GM21528 (cell line): Measurements from ENCODE around the gene ARPC5.
"Not testable (repeated sequence)": the region's sequence is repeated elsewhere in the genome, so short reads cannot be mapped to it uniquely, and the experiment has no call there.

Experiments used
- ATAC-seq: cut with Tn5 transposase; IDR thresholded peaks from one replicate; pipeline ENCODE4 v1.9.1; 2021; ENCODE audit warnings: mild to moderate bottlenecking, moderate library complexity; ENCODE audit not compliant: unreplicated experiment, low FRiP score

ARPC5 gene

DNA sequence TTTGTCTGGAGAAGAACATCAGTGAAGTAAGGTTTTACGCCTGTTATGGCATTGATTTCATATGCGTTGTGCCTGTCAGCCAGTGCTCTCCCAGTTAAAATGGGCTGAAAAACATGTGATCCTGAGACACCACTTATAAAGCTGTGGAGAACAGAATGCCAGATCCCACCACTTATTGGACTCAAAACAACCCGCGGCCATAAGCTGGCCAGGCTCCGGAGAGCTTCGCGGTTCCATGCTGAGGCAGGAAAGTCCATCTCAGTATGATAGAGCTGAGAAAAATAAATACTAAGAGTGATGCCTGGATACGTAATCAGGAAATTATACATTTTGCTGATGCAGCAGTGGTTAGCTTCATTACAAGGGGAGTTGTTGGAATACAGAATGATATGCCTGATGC lies 12.5 kb upstream of the ARPC5 start:
- no peak for ATAC-seq

DNA sequence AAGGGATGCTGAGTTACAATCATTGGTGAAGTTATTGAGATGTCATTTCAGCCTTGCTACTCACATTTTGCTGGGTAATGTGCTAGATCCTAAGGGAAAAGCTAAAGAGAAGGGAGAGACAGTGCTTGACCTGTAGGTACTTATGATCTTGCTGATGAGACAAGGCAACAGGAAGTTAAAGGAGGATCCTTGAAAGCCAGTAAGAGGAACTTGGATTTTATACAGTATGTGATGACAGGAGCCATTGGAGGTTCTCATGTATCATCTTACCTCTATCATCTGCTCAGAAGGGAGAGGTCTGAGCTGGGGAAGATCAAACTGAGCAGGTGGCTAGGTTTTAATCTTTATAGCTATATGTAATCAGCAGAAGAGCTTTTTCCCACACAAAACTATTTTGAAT lies 11.2 kb upstream of the ARPC5 start:
- no peak for ATAC-seq

DNA sequence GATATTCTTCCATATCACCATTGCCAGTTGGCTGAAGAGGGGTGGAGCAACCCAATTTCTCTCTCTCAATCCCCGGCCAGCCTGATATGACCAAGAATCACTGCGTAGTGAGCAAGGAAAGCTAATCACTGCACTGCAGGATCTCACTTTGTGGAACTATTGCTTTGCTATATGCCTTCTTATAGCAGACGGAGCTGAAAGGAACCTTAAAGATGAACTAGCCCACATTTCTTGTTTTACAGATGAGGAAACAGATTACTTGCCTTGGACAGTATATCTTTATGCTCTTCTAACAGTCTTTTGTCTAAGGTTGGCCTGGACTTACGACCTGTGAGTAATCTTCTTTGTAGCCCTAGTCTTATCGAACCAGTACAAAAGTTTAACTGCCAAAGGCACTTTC lies 9.9 kb upstream of the ARPC5 start:
- no peak for ATAC-seq

GRCh38 chr1:183642166-183642565 lies 6.6 kb upstream of the ARPC5 start:
- ATAC-seq, result no peak

- no peak for ATAC-seq
Measured at GRCh38 chr1:183640193-183640592, 4.6 kb upstream of the ARPC5 start.

DNA sequence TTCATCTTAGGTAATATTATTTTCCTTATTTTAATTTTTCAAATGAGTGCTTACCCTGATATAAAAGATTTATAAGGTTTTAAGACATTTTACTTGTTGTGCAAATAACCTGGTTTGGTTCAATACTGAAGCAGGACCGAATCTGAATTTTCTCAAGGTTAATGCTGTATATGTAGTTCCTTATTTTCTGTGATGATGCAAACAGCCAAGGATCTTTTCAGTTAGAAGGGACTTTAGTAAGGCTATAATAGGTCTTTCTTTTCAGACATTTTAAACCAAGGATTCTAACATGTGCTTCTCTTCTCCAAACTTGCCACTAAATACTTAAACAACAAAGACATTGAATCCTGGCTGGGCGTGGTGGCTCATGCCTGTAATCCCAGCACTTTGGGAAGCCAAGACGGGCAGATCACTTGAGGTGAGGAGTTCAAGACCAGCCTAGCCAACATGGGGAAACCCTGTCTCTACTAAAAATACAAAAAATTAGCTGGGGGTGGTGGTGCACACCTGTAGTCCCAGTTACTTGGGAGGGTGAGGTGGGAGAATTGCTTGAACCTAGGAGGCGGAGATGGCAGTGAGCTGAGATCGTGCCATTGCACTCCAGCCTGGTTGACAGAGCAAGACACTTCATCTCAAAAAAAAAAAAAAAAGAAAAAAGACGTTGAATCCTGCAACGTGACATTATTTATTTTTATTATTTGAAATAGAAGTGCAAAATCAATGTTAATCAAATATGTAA lies 3.2 kb upstream of the ARPC5 start:
- ATAC-seq, result no peak

- no peak for ATAC-seq
Measured at GRCh38 chr1:183636783-183637182, 1.2 kb upstream of the ARPC5 start.

DNA sequence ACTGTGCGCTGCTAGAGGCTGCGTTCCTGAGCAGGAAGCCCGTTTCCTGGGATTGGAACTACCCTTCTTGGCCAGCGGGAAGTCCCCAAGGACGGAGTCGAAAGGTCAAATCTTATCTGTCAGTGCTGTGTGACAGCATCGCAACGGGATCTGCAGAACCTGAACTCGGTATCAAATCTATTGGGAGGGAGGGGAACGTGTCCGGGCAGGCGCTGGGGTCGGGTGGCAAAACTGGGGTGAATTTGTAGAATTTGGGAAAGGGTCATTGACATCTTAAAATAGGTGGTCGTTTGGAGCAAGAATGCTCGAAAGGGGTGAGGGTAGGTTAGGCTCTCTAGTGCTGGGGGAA lies 725 bp upstream of the ARPC5 start:
- ATAC-seq, result no peak

- peak; percentile 3 for ATAC-seq
Measured at GRCh38 chr1:183635099-183635605, 431 bp downstream of the ARPC5 start.

GRCh38 chr1:183634429-183635065 lies 1.0 kb downstream of the ARPC5 start:
- ATAC-seq, result no peak

GRCh38 chr1:183633676-183634343 lies 1.8 kb downstream of the ARPC5 start:
- ATAC-seq, result peak; percentile 27

DNA sequence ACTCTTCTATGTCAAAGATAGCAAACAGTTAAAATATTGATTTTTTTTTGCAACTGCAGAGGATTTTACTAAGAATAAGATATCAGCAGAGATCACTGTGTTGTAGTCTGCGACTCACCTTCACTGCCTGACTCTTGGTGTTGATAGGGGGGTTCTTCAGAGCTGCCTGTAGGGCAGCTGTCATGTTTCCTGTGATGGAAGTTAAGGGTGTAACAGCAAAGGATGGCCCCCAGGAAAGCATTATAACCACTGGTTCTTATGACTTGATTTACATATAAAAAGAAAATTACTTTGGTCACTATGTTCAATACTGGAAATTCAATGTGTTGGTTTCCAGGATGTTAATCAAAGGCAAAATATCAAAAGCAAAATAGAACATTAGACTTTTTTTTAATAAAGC lies 2.6 kb downstream of the ARPC5 start:
- ATAC-seq, result no peak

GRCh38 chr1:183632114-183632513 lies 3.5 kb downstream of the ARPC5 start:
- no peak for ATAC-seq

DNA sequence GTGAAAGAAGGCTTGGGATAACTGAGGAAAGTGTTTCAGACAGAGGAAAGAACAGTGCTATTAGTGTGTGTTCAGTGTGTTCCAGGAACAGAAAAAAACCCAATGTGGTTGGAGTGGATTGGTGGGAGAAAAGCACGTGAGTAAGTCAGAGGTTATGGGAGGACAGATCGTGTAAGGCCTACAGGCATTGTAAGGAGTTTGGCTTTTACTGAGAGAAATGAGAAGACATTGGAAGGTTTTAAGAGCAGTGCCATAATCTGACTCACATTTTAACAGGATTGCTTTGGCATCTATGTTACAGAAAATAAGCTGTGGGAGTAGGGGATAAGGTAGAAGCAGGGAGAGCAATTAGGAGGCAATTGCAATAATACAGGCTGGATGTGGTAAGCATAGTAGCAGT lies 4.8 kb downstream of the ARPC5 start:
- no peak for ATAC-seq

GRCh38 chr1:183628537-183628936 lies 7.0 kb downstream of the ARPC5 start:
- no peak for ATAC-seq

DNA sequence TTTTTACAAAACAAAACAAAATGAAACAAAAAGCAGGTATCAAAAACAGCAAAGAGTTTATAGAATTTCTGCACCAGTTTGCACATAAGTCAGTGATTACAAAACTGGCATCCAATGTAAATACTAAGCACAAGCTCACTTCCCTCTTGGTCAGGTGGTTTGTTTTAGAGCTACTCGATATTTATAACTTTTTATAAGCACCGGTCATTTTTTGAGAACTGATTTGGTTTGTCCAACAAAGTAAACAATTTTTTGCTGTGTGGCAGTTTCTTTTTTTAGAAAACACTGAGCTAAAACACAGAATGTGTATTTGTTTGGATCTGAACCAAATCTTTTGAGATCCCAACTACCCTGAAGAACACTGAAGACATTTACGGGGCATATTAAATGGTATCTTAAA lies 9.3 kb downstream of the ARPC5 start:
- ATAC-seq, result not testable (repeated sequence)

DNA sequence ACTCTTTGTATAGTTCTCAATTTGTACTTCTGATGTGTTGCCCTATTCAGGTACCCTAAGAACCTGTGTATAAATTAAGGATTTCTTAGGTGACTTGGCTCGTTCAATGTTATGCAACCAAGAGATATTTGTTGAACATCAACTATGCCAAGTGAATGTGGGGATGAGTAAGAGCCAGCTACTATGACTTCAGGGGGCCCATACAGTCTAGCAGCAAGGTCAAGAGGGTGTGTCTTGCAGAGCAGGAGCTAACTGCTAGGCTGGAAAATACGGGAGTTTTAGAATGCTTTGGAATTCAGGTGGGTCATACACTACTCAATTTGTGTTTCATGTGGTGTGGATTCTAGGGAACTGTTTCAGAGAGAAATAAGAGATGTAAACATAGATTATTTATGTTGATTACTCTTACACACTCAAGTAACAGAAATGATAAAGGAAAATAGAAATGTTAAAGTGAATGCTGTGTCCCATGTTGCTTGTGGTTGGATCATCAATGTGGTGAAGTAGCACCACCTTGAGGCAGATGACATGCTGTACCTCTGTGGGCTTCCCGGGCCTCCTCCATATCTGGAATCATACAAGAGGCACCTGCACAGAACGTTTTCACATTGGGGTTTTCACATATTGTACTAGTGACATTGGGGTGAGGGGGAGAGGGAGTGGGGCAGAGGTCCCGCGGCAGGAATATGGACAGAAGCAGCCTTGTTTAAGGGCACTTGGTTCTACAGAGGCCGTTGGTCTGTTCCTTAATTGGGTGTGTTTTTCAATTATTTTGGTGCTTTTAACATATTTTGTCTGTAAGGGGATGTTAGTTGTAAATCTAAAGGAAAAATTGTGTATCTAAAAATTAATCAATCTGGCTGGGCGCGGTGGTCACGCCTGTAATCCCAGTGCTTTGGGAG lies 12.4 kb downstream of the ARPC5 start:
- ATAC-seq, result no peak

DNA sequence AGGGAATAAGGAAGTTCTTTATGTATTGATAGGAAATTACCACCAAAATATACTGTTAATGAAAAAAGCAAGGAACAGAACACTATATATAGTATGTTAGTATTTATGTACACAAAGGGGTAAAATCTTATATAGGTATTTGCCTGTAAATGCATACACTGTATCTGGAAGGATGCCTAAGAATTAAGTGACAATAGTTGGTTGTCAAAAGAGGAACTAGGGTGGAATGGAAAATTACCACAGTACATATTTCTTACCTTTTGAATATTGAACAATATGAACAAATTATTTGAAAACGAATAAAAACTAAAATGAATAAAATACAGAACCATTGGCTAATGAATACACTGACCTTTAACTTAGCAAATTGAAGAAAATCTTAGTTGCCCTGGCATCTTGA lies 13.6 kb downstream of the ARPC5 start:
- no peak for ATAC-seq

GRCh38 chr1:183620311-183620710 lies 15.3 kb downstream of the ARPC5 start:
- no peak for ATAC-seq

GRCh38 chr1:183619781-183620180 lies 15.8 kb downstream of the ARPC5 start:
- no peak for ATAC-seq

- not testable (repeated sequence) for ATAC-seq
Measured at GRCh38 chr1:183618202-183618601, 17.4 kb downstream of the ARPC5 start.
